ENCODE data around the gene NCMAP. TPM values are rescaled to one million over a fixed set of nuclear protein-coding genes. Genes with fewer than 3 reads are reported as not detected.

NCMAP gene
- total and polyA plus RNA-seq, 2 experiments from 2014 or later, result 0.17 to 0.23 TPM

DNA sequence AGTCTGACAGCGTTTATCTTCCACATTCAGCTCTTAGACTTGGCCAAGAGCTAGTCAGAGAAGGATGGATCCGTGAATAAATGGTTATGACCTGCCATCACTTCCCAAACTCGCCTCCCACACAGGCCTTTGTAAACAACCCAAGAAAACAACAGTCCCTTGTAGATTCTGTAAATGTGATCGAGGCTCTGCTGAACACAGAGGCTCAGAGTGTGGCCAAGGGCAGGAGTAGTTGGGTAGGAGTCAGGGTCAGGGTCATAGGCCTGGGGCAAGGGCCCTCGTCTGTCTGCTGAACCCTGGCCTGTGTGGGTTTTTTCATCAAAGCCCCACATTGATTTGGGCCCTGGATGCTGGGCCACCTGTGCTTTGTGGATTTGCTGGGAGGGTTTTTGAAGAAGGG is 32.7 kb downstream of the NCMAP start (continued):
- TF ChIP-seq, protein P1, sequence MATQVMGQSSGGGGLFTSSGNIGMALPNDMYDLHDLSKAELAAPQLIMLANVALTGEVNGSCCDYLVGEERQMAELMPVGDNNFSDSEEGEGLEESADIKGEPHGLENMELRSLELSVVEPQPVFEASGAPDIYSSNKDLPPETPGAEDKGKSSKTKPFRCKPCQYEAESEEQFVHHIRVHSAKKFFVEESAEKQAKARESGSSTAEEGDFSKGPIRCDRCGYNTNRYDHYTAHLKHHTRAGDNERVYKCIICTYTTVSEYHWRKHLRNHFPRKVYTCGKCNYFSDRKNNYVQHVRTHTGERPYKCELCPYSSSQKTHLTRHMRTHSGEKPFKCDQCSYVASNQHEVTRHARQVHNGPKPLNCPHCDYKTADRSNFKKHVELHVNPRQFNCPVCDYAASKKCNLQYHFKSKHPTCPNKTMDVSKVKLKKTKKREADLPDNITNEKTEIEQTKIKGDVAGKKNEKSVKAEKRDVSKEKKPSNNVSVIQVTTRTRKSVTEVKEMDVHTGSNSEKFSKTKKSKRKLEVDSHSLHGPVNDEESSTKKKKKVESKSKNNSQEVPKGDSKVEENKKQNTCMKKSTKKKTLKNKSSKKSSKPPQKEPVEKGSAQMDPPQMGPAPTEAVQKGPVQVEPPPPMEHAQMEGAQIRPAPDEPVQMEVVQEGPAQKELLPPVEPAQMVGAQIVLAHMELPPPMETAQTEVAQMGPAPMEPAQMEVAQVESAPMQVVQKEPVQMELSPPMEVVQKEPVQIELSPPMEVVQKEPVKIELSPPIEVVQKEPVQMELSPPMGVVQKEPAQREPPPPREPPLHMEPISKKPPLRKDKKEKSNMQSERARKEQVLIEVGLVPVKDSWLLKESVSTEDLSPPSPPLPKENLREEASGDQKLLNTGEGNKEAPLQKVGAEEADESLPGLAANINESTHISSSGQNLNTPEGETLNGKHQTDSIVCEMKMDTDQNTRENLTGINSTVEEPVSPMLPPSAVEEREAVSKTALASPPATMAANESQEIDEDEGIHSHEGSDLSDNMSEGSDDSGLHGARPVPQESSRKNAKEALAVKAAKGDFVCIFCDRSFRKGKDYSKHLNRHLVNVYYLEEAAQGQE (IDR thresholded peaks at IDR 0.05; ENCODE audit: unreplicated experiment), result no peak
- no peak for TF ChIP-seq JUNB (IDR thresholded peaks at IDR 0.05; ENCODE audit: unreplicated experiment)
- no peak for TF ChIP-seq NANOG (IDR thresholded peaks at IDR 0.05; ENCODE audit: borderline replicate concordance)
- TF ChIP-seq ZNF114 (CRISPR knock-in tag; IDR thresholded peaks at IDR 0.05), result no peak
- no peak for TF ChIP-seq CREB1 (CRISPR knock-in tag; IDR thresholded peaks at IDR 0.05; ENCODE audit: low read depth)
- TF ChIP-seq EZH2 (IDR thresholded peaks at IDR 0.05; ENCODE audit: low read depth, unreplicated experiment), result no peak

DNA sequence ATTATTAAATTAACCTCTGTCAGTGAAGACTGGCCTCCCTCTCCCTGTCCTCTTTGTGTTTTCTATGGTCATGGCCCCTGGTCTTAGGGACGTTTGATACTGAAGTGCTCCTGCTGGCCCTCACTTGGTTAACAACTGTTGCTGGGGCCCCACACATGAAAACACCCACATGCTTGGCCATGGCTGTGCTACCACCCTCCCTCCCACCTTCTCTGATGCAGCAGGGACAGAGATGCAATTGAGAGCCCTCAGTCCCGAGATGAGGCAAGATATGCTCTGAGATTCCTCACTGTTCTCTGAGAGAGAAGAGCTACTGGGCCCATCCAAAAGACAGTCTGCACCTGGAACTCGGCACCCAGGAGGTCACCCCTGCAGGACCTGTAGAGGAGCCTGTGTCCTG is 33.3 kb downstream of the NCMAP start:
- H3K27me3 ChIP-seq (ENCODE audit: insufficient read depth), result no peaks in the 10 kb centered on the region
- no peak overlapping the region for H3K4me3 ChIP-seq
- ATAC-seq, result no peak
- Mint-ChIP-seq H3K4me1 (no peaks in the 10 kb centered on the region), H3K27me3 (ENCODE audit: insufficient read depth, low read depth, poor library complexity) (peaks cover 1% of the 10 kb centered on the region), H3K27ac (no peak overlapping the region), H3K36me3 (ENCODE audit: low read depth) (no peaks in the 10 kb centered on the region), H3K9me3 (no peaks in the 10 kb centered on the region), H3K4me3 (no peak overlapping the region)
- no peaks in the 10 kb centered on the region for H3K79me2 ChIP-seq (replicated peaks; ENCODE audit: insufficient read depth)
- H4K20me1 ChIP-seq (replicated peaks; ENCODE audit: insufficient read depth), result no peaks in the 10 kb centered on the region
- no peak overlapping the region for H2AFZ ChIP-seq
- no peak for TF ChIP-seq ZNF114 (CRISPR knock-in tag; IDR thresholded peaks at IDR 0.05)
- TF ChIP-seq, protein P2, sequence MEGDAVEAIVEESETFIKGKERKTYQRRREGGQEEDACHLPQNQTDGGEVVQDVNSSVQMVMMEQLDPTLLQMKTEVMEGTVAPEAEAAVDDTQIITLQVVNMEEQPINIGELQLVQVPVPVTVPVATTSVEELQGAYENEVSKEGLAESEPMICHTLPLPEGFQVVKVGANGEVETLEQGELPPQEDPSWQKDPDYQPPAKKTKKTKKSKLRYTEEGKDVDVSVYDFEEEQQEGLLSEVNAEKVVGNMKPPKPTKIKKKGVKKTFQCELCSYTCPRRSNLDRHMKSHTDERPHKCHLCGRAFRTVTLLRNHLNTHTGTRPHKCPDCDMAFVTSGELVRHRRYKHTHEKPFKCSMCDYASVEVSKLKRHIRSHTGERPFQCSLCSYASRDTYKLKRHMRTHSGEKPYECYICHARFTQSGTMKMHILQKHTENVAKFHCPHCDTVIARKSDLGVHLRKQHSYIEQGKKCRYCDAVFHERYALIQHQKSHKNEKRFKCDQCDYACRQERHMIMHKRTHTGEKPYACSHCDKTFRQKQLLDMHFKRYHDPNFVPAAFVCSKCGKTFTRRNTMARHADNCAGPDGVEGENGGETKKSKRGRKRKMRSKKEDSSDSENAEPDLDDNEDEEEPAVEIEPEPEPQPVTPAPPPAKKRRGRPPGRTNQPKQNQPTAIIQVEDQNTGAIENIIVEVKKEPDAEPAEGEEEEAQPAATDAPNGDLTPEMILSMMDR (conservative IDR thresholded peaks at IDR 0.05; ENCODE audit: low read depth in 2 of 2), result no peak
- H3K9me2 ChIP-seq (ENCODE audit: insufficient read depth), result no peaks in the 10 kb centered on the region
- DNase-seq (ENCODE audit: low spot score), result no peak
- no peaks in the 10 kb centered on the region for H3K4me1 ChIP-seq (ENCODE audit: insufficient read depth)
- H3K4me2 ChIP-seq, result no peak overlapping the region
- H3F3A ChIP-seq (replicated peaks; ENCODE audit: low read depth), result no peaks in the 10 kb centered on the region
- no peaks in the 10 kb centered on the region for H3K36me3 ChIP-seq (ENCODE audit: insufficient read depth)
- H3K27ac ChIP-seq (ENCODE audit: low read depth), result no peak overlapping the region

DNA sequence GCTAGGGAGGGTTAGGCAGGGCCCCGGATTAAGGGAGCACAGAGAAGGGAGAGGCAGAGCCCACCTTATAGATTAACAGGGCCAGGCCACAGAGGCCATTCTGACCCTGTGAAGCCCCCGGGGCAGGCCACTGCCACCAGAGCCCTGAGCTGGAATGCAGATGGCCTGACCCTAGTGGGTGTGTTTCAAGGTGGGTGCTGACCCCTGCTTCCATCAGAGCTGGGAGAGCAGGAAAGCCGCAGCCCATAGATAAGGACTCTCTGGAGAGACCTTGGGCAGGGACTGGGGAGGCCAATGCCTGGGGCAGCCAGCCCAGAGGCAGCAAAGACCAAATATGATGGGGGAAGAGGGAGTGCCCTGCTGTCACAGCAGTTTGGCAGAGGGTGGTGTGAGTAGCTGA is 35.9 kb downstream of the NCMAP start:
- H3K36me3 Mint-ChIP-seq (ENCODE audit: low read depth), result no peaks in the 10 kb centered on the region
- peaks cover 3% of the 10 kb centered on the region for H3K27me3 Mint-ChIP-seq (ENCODE audit: insufficient read depth, low read depth, poor library complexity)
- H3K27ac Mint-ChIP-seq, result peak overlapping the region; percentile 68; the same call in 1 of the 2 replicates
- Histone ChIP-seq H4K20me1 (replicated peaks; ENCODE audit: insufficient read depth) (no peaks in the 10 kb centered on the region), H3K36me3 (ENCODE audit: insufficient read depth) (no peaks in the 10 kb centered on the region), H2AFZ (no peak overlapping the region), H3K79me2 (replicated peaks; ENCODE audit: insufficient read depth) (no peaks in the 10 kb centered on the region), H3K27me3 (ENCODE audit: insufficient read depth) (no peaks in the 10 kb centered on the region), H3K4me2 (no peak overlapping the region), H3F3A (replicated peaks; ENCODE audit: low read depth) (no peaks in the 10 kb centered on the region), H3K4me3 (no peak overlapping the region), H3K27ac (ENCODE audit: low read depth) (no peak overlapping the region), H3K9me2 (ENCODE audit: insufficient read depth) (no peaks in the 10 kb centered on the region), H3K4me1 (ENCODE audit: insufficient read depth) (no peaks in the 10 kb centered on the region)
- DNase-seq (ENCODE audit: low spot score) (no peak), ATAC-seq (no peak)
- no peak overlapping the region for H3K4me3 Mint-ChIP-seq
- no peaks in the 10 kb centered on the region for H3K4me1 Mint-ChIP-seq
- no peaks in the 10 kb centered on the region for H3K9me3 Mint-ChIP-seq
- TF ChIP-seq EZH2 (IDR thresholded peaks at IDR 0.05; ENCODE audit: low read depth, unreplicated experiment) (no peak), ZNF114 (CRISPR knock-in tag; IDR thresholded peaks at IDR 0.05) (no peak), EZH2phosphoT487 (IDR thresholded peaks at IDR 0.05; ENCODE audit: unreplicated experiment) (no peak), CREB1 (CRISPR knock-in tag; IDR thresholded peaks at IDR 0.05; ENCODE audit: low read depth) (no peak), NANOG (IDR thresholded peaks at IDR 0.05; ENCODE audit: borderline replicate concordance) (no peak), POLR2AphosphoS5 (IDR thresholded peaks at IDR 0.05; ENCODE audit: low read depth) (no peak)
- TF ChIP-seq, protein P1 (IDR thresholded peaks at IDR 0.05; ENCODE audit: unreplicated experiment), result no peak

Data from GM23338 (cell line).